GOT3 (cell line): ENCODE results near the gene ATG9B.

Experiments
- DNase-seq: peaks from one replicate; lab custom pipeline; 2025; ENCODE audit warnings: mixed read lengths; lab: John Stamatoyannopoulos, UW

The ATG9B gene

GRCh38 chr7:150999001-150999400 lies 25.3 kb downstream of the ATG9B start:
- DNase-seq, result no peak

- DNase-seq, result no peak
These were observed 26.0 kb downstream of the ATG9B start for GRCh38 chr7:150998341-150998740.

GRCh38 chr7:150997817-150998216 lies 26.5 kb downstream of the ATG9B start:
- no peak for DNase-seq

- no peak for DNase-seq
These were observed 27.2 kb downstream of the ATG9B start for GRCh38 chr7:150997075-150997511.

- DNase-seq, result no peak
These were observed 27.8 kb downstream of the ATG9B start for GRCh38 chr7:150996376-150997074.

- no peak for DNase-seq
These were observed 29.3 kb downstream of the ATG9B start for GRCh38 chr7:150994838-150995510.

GRCh38 chr7:150994141-150994837 lies 30.0 kb downstream of the ATG9B start:
- DNase-seq, result no peak

- no peak for DNase-seq
These were observed 30.8 kb downstream of the ATG9B start for GRCh38 chr7:150993511-150993910.

GRCh38 chr7:150992833-150993302 lies 31.4 kb downstream of the ATG9B start:
- no peak for DNase-seq

GRCh38 chr7:150992051-150992640 lies 32.1 kb downstream of the ATG9B start:
- no peak for DNase-seq

- DNase-seq, result no peak
These were observed 33.7 kb downstream of the ATG9B start, which contains the start of gene NOS3 for GRCh38 chr7:150990416-150991186. Gene NOS3, plus strand, starts transcription at chr7:150991017. Its CDS starts 2,787 bp downstream, at chr7:150993804.

GRCh38 chr7:150989456-150989855 lies 34.8 kb downstream of the ATG9B start:
- no peak for DNase-seq

- DNase-seq, result no peak
These were observed 35.8 kb downstream of the ATG9B start for GRCh38 chr7:150988230-150989226.

- DNase-seq, result no peak
These were observed 37.7 kb downstream of the ATG9B start for GRCh38 chr7:150986556-150986955.

GRCh38 chr7:150986099-150986512 lies 38.2 kb downstream of the ATG9B start:
- DNase-seq, result no peak

GRCh38 chr7:150983893-150984368 lies 40.4 kb downstream of the ATG9B start:
- DNase-seq, result no peak

- DNase-seq, result no peak
These were observed 41.9 kb downstream of the ATG9B start for GRCh38 chr7:150982351-150982750.

- DNase-seq, result no peak
These were observed 42.6 kb downstream of the ATG9B start for GRCh38 chr7:150981644-150982043.

GRCh38 chr7:150980663-150981062 lies 43.6 kb downstream of the ATG9B start:
- no peak for DNase-seq
